ENCODE measurements around the gene TMEM263. TPM values are rescaled to one million over a fixed set of nuclear protein-coding genes. Genes with fewer than 3 reads are reported as not detected.

TMEM263 gene
- total and polyA plus RNA-seq, 9 of the 15 experiments (the other 6 are each of a cell fraction or from before 2014, with no cell fraction given): 12.6 to 36.7 (median 24.4) TPM

DNA sequence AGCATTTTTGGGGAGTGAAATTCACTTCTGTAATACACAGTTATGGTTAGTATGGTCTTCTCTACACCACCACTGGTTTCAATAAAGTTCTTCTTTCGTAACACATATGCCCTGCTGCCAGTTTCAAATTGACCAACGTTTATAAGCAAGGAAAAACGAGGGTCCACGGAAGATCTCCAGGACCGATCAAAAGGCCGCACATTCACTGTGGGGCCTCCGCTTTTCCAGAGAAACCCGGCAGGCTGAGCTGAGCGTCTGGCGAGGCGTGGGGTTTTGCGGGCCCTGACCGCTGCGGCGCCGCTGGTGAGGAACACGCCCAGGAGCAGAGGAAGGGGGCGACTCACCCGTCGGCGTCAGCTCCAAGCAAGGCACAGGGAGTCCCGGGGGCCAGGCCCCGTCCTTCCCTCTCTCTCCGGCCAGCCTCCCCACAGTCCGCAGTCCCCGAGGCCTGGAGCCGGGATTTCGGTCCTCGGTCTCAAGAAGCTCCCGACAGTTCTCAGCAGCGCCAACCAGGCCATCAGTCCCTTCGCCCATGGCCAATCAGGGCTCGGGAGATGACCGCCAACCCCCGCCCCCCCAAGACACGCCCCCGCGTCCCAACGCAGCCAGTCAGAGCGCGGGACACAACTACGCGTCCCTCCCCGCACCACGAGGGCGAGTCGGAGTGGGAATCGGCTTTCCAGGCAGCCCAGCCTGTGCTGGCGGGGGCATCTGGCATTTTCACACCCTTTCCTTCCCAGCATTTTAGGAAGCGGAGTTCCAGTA, 31.1 kb downstream of the TMEM263 start, which contains the start of gene MTERF2 (continued):
- no peak for TF ChIP-seq THRAP3 (IDR thresholded peaks at IDR 0.05; ENCODE audit: borderline replicate concordance)
- TF ChIP-seq RBM22 (IDR thresholded peaks at IDR 0.05; ENCODE audit: low read depth, low read length, poor library complexity, severe bottlenecking): no peak
- no peak for TF ChIP-seq CAMTA2 (CRISPR knock-in tag; conservative IDR thresholded peaks at IDR 0.05)
- no peak for TF ChIP-seq WHSC1 (IDR thresholded peaks at IDR 0.05; ENCODE audit: low read length)
- peak; percentile 17; the same call in 1 of the 2 replicates for TF ChIP-seq SMARCA4 (IDR thresholded peaks at IDR 0.05)
- no peak for TF ChIP-seq SREBF2 (CRISPR knock-in tag; IDR thresholded peaks at IDR 0.05)
- no peak for TF ChIP-seq ZNF57 (CRISPR knock-in tag; IDR thresholded peaks at IDR 0.05)
- no peak for TF ChIP-seq ARNT (IDR thresholded peaks at IDR 0.05)
- TF ChIP-seq RBM39 (optimal IDR thresholded peaks at IDR 0.05; ENCODE audit: low read depth, low read length): no peak
- TF ChIP-seq, protein P1, sequence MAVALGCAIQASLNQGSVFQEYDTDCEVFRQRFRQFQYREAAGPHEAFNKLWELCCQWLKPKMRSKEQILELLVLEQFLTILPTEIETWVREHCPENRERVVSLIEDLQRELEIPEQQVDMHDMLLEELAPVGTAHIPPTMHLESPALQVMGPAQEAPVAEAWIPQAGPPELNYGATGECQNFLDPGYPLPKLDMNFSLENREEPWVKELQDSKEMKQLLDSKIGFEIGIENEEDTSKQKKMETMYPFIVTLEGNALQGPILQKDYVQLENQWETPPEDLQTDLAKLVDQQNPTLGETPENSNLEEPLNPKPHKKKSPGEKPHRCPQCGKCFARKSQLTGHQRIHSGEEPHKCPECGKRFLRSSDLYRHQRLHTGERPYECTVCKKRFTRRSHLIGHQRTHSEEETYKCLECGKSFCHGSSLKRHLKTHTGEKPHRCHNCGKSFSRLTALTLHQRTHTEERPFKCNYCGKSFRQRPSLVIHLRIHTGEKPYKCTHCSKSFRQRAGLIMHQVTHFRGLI (CRISPR knock-in tag; IDR thresholded peaks at IDR 0.05): no peak
- no peak for TF ChIP-seq SMAD1 (IDR thresholded peaks at IDR 0.05; ENCODE audit: low read depth, low read length, partially characterized antibody)
- no peak for TF ChIP-seq HNRNPUL1 (IDR thresholded peaks at IDR 0.05; ENCODE audit: low read length)
- TF ChIP-seq, protein P2, sequence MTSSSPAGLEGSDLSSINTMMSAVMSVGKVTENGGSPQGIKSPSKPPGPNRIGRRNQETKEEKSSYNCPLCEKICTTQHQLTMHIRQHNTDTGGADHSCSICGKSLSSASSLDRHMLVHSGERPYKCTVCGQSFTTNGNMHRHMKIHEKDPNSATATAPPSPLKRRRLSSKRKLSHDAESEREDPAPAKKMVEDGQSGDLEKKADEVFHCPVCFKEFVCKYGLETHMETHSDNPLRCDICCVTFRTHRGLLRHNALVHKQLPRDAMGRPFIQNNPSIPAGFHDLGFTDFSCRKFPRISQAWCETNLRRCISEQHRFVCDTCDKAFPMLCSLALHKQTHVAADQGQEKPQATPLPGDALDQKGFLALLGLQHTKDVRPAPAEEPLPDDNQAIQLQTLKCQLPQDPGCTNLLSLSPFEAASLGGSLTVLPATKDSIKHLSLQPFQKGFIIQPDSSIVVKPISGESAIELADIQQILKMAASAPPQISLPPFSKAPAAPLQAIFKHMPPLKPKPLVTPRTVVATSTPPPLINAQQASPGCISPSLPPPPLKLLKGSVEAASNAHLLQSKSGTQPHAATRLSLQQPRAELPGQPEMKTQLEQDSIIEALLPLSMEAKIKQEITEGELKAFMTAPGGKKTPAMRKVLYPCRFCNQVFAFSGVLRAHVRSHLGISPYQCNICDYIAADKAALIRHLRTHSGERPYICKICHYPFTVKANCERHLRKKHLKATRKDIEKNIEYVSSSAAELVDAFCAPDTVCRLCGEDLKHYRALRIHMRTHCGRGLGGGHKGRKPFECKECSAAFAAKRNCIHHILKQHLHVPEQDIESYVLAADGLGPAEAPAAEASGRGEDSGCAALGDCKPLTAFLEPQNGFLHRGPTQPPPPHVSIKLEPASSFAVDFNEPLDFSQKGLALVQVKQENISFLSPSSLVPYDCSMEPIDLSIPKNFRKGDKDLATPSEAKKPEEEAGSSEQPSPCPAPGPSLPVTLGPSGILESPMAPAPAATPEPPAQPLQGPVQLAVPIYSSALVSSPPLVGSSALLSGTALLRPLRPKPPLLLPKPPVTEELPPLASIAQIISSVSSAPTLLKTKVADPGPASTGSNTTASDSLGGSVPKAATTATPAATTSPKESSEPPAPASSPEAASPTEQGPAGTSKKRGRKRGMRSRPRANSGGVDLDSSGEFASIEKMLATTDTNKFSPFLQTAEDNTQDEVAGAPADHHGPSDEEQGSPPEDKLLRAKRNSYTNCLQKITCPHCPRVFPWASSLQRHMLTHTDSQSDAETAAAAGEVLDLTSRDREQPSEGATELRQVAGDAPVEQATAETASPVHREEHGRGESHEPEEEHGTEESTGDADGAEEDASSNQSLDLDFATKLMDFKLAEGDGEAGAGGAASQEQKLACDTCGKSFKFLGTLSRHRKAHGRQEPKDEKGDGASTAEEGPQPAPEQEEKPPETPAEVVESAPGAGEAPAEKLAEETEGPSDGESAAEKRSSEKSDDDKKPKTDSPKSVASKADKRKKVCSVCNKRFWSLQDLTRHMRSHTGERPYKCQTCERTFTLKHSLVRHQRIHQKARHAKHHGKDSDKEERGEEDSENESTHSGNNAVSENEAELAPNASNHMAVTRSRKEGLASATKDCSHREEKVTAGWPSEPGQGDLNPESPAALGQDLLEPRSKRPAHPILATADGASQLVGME (CRISPR knock-in tag; IDR thresholded peaks at IDR 0.05): no peak
- peak; percentile 76 for TF ChIP-seq CXXC5 (CRISPR knock-in tag; IDR thresholded peaks at IDR 0.05)
- peak; percentile 61 for TF ChIP-seq POLR2B (IDR thresholded peaks at IDR 0.05; ENCODE audit: low read depth, partially characterized antibody)
- no peak for TF ChIP-seq BRD4 (IDR thresholded peaks at IDR 0.05)
- no peak for TF ChIP-seq MCM7 (IDR thresholded peaks at IDR 0.05)
- no peak for TF ChIP-seq PTRF (tag; IDR thresholded peaks at IDR 0.05)
- no peak for TF ChIP-seq STAT5B (CRISPR knock-in tag; IDR thresholded peaks at IDR 0.05)
- TF ChIP-seq RBBP5 (IDR thresholded peaks at IDR 0.05; ENCODE audit: borderline replicate concordance, insufficient read depth, low read length, poor library complexity, severe bottlenecking): peak; percentile 89
- TF ChIP-seq ZEB2 (IDR thresholded peaks at IDR 0.05): no peak
- TF ChIP-seq SRF (CRISPR knock-in tag; IDR thresholded peaks at IDR 0.05): no peak
- peak; percentile 43; the same call in 1 of the 2 replicates for TF ChIP-seq FOSL1 (tag; conservative IDR thresholded peaks at IDR 0.05)
- peak in 1 of 2 experiments; percentile 58; a peak in 1 of 4 replicates for TF ChIP-seq FOXA3 (CRISPR knock-in tag; conservative IDR thresholded peaks at IDR 0.05 in 1 of 2, IDR thresholded peaks at IDR 0.05 in 1 of 2)
